Upper lobe of right lung (tissue), 1 donor: ENCODE measurements around the gene NIPAL4. TPM values are rescaled to one million over a fixed set of nuclear protein-coding genes. Genes with fewer than 3 reads are reported as not detected.
"Not testable (repeated sequence)": the region's sequence is repeated elsewhere in the genome, so short reads cannot be mapped to it uniquely, and the experiment has no call there.

Experiments
- ATAC-seq: fragments of 200-7000 bp; cut with Tn5 transposase; one replicate; pipeline ENCODE4 v1.9.1; 2020; ENCODE audit warnings: mild to moderate bottlenecking, moderate library complexity
- DNase-seq: peaks from one replicate; pipeline ENCODE4 v3.0.0-alpha.2; 2020
- H3K27ac ChIP-seq: fragments of 200-600 bp; one replicate; pipeline ENCODE4 v1.8.0; 2022
- H3K27me3 ChIP-seq: fragments of 200-600 bp; one replicate; pipeline ENCODE4 v1.8.0; 2022; ENCODE audit warnings: mild to moderate bottlenecking
- H3K36me3 ChIP-seq: fragments of 200-600 bp; one replicate; pipeline ENCODE4 v1.8.0; 2022
- H3K4me1 ChIP-seq: fragments of 200-600 bp; one replicate; pipeline ENCODE4 v1.8.0; 2022
- H3K4me3 ChIP-seq: fragments of 200-600 bp; one replicate; pipeline ENCODE4 v1.8.0; 2022; ENCODE audit warnings: mild to moderate bottlenecking
- H3K9me3 ChIP-seq: fragments of 200-600 bp; one replicate; pipeline ENCODE4 v1.8.0; 2022
- CTCF ChIP-seq: fragments of 200-600 bp; IDR thresholded peaks from one replicate; pipeline ENCODE4 v1.8.0; 2022; ENCODE audit warnings: antibody characterized with exemption
- intact Hi-C: fragments of 100-400 bp; cut with DNase I; formaldehyde crosslinking; loops from one replicate; pipeline ENCODE4 v1.11.0; 2022
- long read RNA-seq: library from polyadenylated mRNA; unstranded; transcript quantifications from one replicate; pipeline ENCODE4 v2.0.0, GENCODE V29; 2021
- total RNA-seq: library from RNA; stranded (reverse); fragmentation: NEBNext Ultra II Directional; extraction: Animal tissue kit (Norgen Biotek cat#: 25700); gene quantifications from one replicate; pipeline ENCODE4 v1.2.1, GENCODE V29; 2021
- donor health status: DM: no; HTN: yes; CAD: no; lungs with severe emphysema.

NIPAL4 gene
- not detected for total RNA-seq
- long read RNA-seq: 0 reads

DNA sequence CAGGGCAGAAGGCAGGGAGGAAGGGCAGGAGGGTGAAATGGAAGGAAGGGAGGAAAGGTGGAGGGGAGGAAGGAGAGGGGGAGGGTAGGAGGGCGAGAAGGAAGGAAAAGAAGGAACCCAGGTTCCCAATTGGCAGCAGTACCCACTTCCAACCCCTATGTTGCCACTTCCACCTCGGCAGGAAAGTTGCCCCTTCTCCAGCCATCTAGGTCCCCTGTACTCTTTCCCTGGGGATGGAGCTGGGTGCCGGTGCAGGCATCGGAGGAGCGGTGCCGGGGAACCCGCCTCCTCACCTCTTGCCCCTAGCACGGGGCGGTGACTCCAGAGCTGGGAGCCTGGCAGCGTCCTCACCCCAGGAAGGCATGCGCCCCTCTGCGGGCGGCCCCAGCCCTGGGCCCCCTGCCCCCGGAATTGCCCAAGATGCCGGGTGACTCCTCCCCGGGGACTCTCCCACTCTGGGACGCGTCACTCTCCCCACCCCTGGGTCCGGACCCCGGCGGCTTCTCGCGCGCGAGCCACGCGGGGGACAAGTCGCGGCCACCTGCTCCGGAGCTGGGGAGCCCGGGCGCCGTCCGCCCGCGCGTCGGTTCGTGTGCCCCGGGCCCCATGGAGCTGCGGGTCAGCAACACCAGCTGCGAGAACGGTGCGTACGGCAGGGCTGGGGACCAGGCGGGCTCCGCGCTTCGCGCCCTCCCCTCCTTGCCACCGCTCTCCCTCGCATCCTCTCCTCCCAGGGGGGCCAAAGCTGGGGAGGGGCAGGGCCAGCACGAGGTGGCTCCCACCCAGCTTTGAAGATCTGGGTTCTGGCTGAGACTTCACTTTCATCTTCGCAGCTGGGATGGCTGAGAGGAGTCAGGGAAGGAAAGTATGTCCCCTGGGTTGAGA, at the start of gene NIPAL4:
Gene NIPAL4 (plus strand): TSS at position 499 of the 885 bp plus-strand sequence. CDS start 108 bp downstream, at position 607.
- ATAC-seq: peak; percentile 37
- DNase-seq: no peak
- Histone ChIP-seq H3K27ac (no peak within 1 kb of the TSS), H3K27me3 (peaks cover 22% of the 10 kb centered on the region), H3K4me1 (peaks cover 8% of the 10 kb centered on the region), H3K4me3 (peak within 1 kb of the TSS; percentile 45), H3K9me3 (no peaks in the 10 kb centered on the region), H3K36me3 (no peaks in the 10 kb centered on the region)
- TF ChIP-seq CTCF: no peak
- intact Hi-C loops: no loop called here

DNA sequence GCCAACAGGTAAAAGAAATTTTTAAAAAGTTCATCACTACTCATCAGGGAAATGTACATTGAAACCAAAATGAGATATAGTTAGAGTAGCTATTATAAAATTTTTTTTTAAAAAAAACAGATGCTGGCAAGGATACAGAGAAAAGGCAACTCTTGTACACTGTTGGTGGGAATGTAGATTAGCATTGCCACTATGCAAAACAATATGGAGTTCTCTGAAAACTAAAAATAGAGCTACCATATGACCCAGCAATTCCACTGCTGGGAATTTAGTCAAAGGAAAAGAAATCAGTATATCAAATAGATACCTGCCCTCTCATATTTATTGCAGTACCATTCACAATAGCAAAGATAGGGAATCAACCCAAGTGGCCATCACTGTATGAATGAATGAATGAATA, 44.2 kb upstream of the NIPAL4 start:
- no peak for DNase-seq
- intact Hi-C loops: no loop called here
- Histone ChIP-seq H3K27ac (no peak overlapping the region), H3K4me3 (no peak overlapping the region), H3K27me3 (no peaks in the 10 kb centered on the region), H3K4me1 (no peaks in the 10 kb centered on the region), H3K9me3 (no peaks in the 10 kb centered on the region), H3K36me3 (no peaks in the 10 kb centered on the region)
- TF ChIP-seq CTCF: no peak
- ATAC-seq: no peak

DNA sequence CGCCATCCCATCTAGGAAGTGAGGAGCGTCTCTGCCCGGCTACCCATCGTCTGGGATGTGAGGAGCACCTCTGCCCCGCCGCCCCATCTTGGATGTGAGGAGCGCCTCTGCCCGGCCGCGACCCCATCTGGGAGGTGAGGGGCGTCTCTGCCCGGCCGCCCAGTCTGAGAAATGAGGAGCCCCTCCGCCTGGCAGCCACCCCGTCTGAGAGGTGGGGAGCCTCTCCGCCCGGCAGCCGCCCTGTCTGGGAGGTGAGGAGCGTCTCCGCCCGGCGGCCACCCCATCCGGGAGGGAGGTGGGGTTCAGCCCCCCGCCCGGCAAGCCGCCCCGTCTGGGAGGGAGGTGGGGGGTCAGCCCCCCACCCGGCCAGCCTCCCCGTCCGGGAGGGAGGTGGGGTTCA, 40.5 kb upstream of the NIPAL4 start:
- intact Hi-C loops, DNase-seq, ATAC-seq, H3K4me3 ChIP-seq, H3K27ac ChIP-seq, H3K27me3 ChIP-seq, H3K9me3 ChIP-seq, H3K4me1 ChIP-seq, H3K36me3 ChIP-seq: not testable (repeated sequence)

DNA sequence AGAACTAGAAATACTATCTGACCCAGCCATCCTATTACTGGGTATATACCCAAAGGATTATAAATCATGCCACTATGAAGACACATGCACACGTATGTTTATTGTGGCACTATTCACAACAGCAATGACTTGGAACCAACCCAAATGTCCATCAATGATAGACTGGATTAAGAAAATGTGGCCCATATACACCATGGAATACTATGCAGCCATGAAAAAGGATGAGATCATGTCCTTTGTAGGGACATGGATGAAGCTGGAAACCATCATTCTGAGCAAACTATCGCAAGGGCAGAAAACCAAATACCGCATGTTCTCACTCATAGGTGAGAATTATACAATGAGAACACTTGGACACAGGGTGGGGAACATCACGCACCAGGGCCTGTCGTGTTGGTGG, 30.1 kb upstream of the NIPAL4 start:
- H3K36me3 ChIP-seq, H3K27ac ChIP-seq, ATAC-seq, H3K4me3 ChIP-seq, H3K4me1 ChIP-seq, DNase-seq, H3K27me3 ChIP-seq, H3K9me3 ChIP-seq: not testable (repeated sequence)
- intact Hi-C loops: loop anchor here (5.0 kb wide), 1 partner anchor 287 kb away; no protein-coding TSS in a partner anchor

- H3K4me1 ChIP-seq: no peaks in the 10 kb centered on the region
- H3K4me3 ChIP-seq: no peak overlapping the region
- H3K36me3 ChIP-seq: no peaks in the 10 kb centered on the region
- no peaks in the 10 kb centered on the region for H3K9me3 ChIP-seq
- peak; percentile 59 for TF ChIP-seq CTCF
- no peaks in the 10 kb centered on the region for H3K27me3 ChIP-seq
- peak; percentile 86 for ATAC-seq
- DNase-seq: no peak
- H3K27ac ChIP-seq: no peak overlapping the region
- intact Hi-C loops: loop anchor here (5.0 kb wide), 1 partner anchor 286 kb away; no protein-coding TSS in a partner anchor
These were observed 28.3 kb upstream of the NIPAL4 start for GRCh38 chr5:157431544-157432200.

DNA sequence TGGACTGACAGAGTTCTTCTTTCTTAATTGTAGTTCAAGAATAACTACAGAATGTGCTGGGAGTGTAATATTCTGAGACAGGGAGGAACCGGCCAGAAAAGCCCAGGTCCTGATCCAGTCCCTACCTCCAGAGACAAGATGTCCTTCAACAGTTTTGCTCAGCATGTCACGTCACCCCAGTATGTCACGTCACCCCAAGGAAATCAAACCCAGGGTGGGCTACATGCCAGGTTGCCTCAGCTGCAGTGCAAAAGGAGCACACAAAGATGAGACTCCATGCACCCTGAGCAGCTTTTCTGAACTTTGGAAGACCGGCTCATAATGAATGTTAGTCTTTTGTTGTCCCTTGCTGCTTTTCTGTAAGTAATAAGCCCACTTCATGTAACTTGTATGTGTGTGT, 25.9 kb upstream of the NIPAL4 start:
- no peak for TF ChIP-seq CTCF
- Histone ChIP-seq H3K4me1 (no peaks in the 10 kb centered on the region), H3K36me3 (no peaks in the 10 kb centered on the region), H3K27ac (no peak overlapping the region), H3K27me3 (no peaks in the 10 kb centered on the region), H3K9me3 (no peaks in the 10 kb centered on the region), H3K4me3 (no peak overlapping the region)
- DNase-seq (no peak), ATAC-seq (no peak)
- intact Hi-C loops: loop anchor here (5.0 kb wide), 1 partner anchor 283 kb away; no protein-coding TSS in a partner anchor
